ENCODE results near the gene ATP5F1A. TPM values are rescaled to one million over a fixed set of nuclear protein-coding genes. Genes with fewer than 3 reads are reported as not detected.
"Not testable (repeated sequence)": the region's sequence is repeated elsewhere in the genome, so short reads cannot be mapped to it uniquely, and the experiment has no call there.

ATP5F1A gene
- total RNA-seq: 100 to 1,000 TPM; 519 to 526 TPM

- H3K36me3 Mint-ChIP-seq: peaks cover 38% of the 10 kb centered on the region
- DNase-seq: peak; percentile 81
- peaks cover 22% of the 10 kb centered on the region for H3K4me1 Mint-ChIP-seq
- no peaks in the 10 kb centered on the region for H3K27me3 Mint-ChIP-seq
- H3K4me3 Mint-ChIP-seq: peak within 1 kb of the TSS; percentile 96
- peak within 1 kb of the TSS; percentile 99 for H3K27ac Mint-ChIP-seq
- H3K9me3 Mint-ChIP-seq: peaks cover 2% of the 10 kb centered on the region
Measured at GRCh38 chr18:46097801-46098615, at the start of gene ATP5F1A. Gene ATP5F1A (minus strand): TSS chr18:46098296. CDS start chr18:46098231, 65 bp downstream.

GRCh38 chr18:46141199-46141598 lies 43.1 kb upstream of the ATP5F1A start:
- DNase-seq: no peak
- Mint-ChIP-seq H3K4me3 (no peak overlapping the region), H3K27ac (no peak overlapping the region), H3K27me3 (no peaks in the 10 kb centered on the region), H3K36me3 (no peaks in the 10 kb centered on the region), H3K4me1 (no peaks in the 10 kb centered on the region), H3K9me3 (no peaks in the 10 kb centered on the region)

DNA sequence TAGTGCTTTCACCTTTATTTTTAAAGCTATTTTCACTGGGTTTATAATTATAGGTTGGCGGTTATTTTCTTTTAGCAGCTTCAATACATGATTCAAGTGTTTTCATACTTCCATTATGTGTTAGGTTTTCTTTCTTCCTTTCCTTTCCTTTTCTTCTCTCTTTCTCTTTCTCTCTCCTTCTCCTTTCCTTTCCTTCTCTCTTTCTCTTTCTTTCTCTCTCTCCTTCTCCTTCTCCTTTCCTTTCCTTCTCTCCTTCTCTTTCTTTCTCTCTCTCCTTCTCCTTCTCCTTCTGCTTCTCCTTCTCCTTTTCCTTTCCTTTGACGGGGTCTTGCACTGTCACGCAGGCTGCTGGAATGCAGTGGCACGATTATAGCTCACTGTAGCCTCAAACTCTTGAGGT lies 42.1 kb upstream of the ATP5F1A start:
- no peak for DNase-seq

DNA sequence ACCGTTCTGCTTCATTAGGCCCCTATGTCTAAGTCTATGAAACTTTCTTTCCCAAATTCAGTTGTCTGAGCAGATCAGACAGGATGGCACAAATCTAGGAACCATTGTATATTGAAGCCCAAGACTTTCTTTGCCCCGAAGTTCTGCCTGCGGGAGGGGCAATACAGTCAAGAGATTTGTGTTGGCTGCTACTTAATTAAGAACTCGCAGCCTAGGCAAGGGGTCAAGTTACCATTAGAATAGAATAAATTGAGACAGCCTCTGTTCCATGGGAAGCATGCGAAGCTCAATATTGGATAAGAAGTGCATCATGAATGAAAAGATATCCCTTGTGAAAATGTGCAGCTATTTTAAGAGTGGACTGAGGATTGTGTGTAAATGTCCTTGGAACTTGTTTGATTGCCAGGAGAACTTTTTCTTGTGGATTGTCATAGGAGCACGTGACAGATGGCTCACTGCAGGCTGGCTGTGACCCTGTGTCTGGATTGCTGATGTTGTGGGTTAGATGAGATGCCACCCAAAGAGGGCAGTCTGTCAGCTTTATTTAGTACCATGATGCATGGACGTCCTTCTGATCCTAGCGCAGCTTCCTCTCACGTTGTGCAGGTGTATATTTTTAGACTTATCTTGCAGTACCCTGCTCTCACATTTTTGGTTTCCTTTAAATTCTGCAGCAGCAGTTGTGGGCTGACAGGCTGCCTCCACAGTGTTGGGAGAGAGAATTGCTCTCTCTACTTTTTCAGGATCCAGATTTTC lies 37.0 kb upstream of the ATP5F1A start:
- peaks cover 3% of the 10 kb centered on the region for H3K36me3 Mint-ChIP-seq
- no peak overlapping the region for H3K4me3 Mint-ChIP-seq
- no peaks in the 10 kb centered on the region for H3K4me1 Mint-ChIP-seq
- H3K27me3 Mint-ChIP-seq: no peaks in the 10 kb centered on the region
- no peaks in the 10 kb centered on the region for H3K9me3 Mint-ChIP-seq
- no peak for DNase-seq
- H3K27ac Mint-ChIP-seq: no peak overlapping the region

More for the DNA sequence above, 42.1 kb upstream of the ATP5F1A start:
- Mint-ChIP-seq H3K36me3 (no peaks in the 10 kb centered on the region), H3K4me3 (no peak overlapping the region), H3K27ac (no peak overlapping the region), H3K4me1 (no peaks in the 10 kb centered on the region), H3K27me3 (no peaks in the 10 kb centered on the region), H3K9me3 (no peaks in the 10 kb centered on the region)

DNA sequence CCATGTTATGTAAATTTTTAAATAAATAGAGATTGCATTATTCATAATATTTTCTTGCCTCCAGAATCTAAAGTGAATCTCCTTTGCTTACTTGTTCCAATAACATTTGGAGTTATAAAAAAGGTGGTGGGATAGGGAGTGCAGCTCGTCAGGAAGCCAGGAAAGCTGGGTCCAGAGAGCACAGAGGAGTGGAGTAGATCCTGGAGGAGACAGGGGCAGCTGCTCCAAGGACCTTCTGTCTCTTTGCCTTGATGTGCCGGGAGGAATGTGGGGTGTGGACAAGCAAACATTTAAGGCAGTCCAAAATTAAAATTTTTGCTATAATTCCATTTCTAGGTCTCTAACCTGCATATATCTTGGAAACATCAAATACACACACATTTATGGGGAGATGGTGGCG lies 35.4 kb upstream of the ATP5F1A start:
- no peak overlapping the region for H3K4me3 Mint-ChIP-seq
- DNase-seq: no peak
- no peaks in the 10 kb centered on the region for H3K9me3 Mint-ChIP-seq
- H3K27ac Mint-ChIP-seq: no peak overlapping the region
- H3K36me3 Mint-ChIP-seq: peaks cover 3% of the 10 kb centered on the region
- H3K4me1 Mint-ChIP-seq: no peaks in the 10 kb centered on the region
- no peaks in the 10 kb centered on the region for H3K27me3 Mint-ChIP-seq

DNA sequence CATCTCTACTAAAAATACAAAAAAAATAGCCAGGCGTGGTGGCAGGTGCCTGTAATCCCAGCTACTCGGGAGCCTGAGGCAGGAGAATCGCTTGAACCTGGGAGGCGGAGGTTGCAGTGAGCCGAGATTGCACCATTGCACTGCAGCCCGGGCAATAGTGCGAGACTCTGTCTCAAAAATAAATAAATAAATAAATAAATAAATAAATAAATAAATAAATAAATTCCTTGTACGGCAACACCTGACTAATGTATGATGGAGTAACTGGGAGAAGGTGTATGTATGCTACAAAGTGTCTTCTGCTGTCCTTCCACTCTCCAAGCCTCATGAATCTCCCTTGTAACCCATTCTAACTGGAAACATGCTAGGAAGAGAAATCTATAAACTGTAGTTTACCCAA lies 32.5 kb upstream of the ATP5F1A start:
- H3K27me3 Mint-ChIP-seq, H3K4me1 Mint-ChIP-seq, DNase-seq, H3K4me3 Mint-ChIP-seq, H3K9me3 Mint-ChIP-seq, H3K27ac Mint-ChIP-seq, H3K36me3 Mint-ChIP-seq: not testable (repeated sequence)

GRCh38 chr18:46130061-46130460 lies 32.0 kb upstream of the ATP5F1A start:
- Mint-ChIP-seq H3K9me3 (no peaks in the 10 kb centered on the region), H3K27me3 (no peaks in the 10 kb centered on the region), H3K4me1 (no peaks in the 10 kb centered on the region)

GRCh38 chr18:46126625-46127024 lies 28.5 kb upstream of the ATP5F1A start:
- H3K4me3 Mint-ChIP-seq, DNase-seq, H3K27ac Mint-ChIP-seq, H3K4me1 Mint-ChIP-seq, H3K9me3 Mint-ChIP-seq, H3K27me3 Mint-ChIP-seq: not testable (repeated sequence)
- peaks cover 15% of the 10 kb centered on the region for H3K36me3 Mint-ChIP-seq

More at GRCh38 chr18:46130061-46130460, 32.0 kb upstream of the ATP5F1A start:
- H3K36me3 Mint-ChIP-seq: peaks cover 10% of the 10 kb centered on the region
- H3K27ac Mint-ChIP-seq: peak overlapping the region; percentile 9
- DNase-seq: no peak
- no peak overlapping the region for H3K4me3 Mint-ChIP-seq

- Mint-ChIP-seq H3K36me3 (peaks cover 45% of the 10 kb centered on the region), H3K4me3 (no peak overlapping the region), H3K27me3 (no peaks in the 10 kb centered on the region), H3K4me1 (peaks cover 12% of the 10 kb centered on the region), H3K27ac (no peak overlapping the region), H3K9me3 (no peaks in the 10 kb centered on the region)
- DNase-seq: no peak
Measured at GRCh38 chr18:46113751-46114150, 15.7 kb upstream of the ATP5F1A start.

- peaks cover 22% of the 10 kb centered on the region for H3K4me1 Mint-ChIP-seq
- no peak overlapping the region for H3K4me3 Mint-ChIP-seq
- no peaks in the 10 kb centered on the region for H3K9me3 Mint-ChIP-seq
- H3K27me3 Mint-ChIP-seq: no peaks in the 10 kb centered on the region
- no peak overlapping the region for H3K27ac Mint-ChIP-seq
- peaks cover 43% of the 10 kb centered on the region for H3K36me3 Mint-ChIP-seq
- no peak for DNase-seq
Measured at GRCh38 chr18:46110406-46110805, 12.3 kb upstream of the ATP5F1A start.

GRCh38 chr18:46109386-46109785 lies 11.3 kb upstream of the ATP5F1A start:
- no peaks in the 10 kb centered on the region for H3K9me3 Mint-ChIP-seq
- peaks cover 24% of the 10 kb centered on the region for H3K4me1 Mint-ChIP-seq
- peaks cover 38% of the 10 kb centered on the region for H3K36me3 Mint-ChIP-seq
- DNase-seq: no peak
- no peak overlapping the region for H3K27ac Mint-ChIP-seq
- no peak overlapping the region for H3K4me3 Mint-ChIP-seq
- no peaks in the 10 kb centered on the region for H3K27me3 Mint-ChIP-seq

DNA sequence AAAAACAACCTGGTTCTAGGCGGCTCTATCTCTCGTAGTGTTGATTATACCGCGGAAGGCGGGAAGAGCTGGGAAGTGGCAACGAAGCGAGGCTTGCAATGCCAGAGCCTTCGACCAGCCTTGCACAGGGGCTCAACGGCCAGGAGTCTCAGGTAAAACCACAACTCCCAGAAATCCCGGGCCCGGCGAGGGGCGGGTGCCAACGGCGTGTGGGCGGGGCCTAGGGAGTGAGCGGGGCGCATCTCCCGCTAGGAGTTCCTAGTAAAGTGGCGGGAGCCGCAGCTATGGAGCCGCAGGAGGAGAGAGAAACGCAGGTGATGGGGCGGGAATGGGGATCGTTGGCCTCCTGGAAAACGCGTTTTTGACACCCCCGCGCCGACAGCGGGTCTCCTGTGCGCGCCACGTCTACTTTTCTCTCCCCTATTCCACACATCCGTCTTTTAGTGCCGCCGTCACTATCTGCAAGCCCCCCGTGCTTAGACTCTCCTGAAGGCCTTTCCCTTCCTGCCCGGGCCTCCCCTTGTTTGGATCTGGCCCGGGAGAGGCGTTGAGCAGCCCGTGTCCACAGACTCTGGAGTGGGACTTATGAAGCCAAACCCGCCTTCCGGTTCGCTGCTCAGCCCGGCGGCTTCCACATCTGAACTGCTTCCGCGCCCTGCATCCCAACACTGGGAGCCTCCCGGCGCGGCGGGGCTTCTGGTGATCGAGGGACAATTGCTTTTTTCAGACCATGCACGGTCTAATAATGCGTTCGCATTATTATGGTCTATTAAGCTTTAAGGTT lies 6.2 kb upstream of the ATP5F1A start, which contains the start of gene HAUS1:
Gene HAUS1, plus strand, starts transcription at position 258 of the 784 bp plus-strand sequence. Its CDS starts 27 bp downstream, at position 285.
- peak within 1 kb of the TSS; percentile 95 for H3K27ac Mint-ChIP-seq
- no peaks in the 10 kb centered on the region for H3K27me3 Mint-ChIP-seq
- H3K4me3 Mint-ChIP-seq: peak within 1 kb of the TSS; percentile 98
- peaks cover 22% of the 10 kb centered on the region for H3K4me1 Mint-ChIP-seq
- DNase-seq: peak; percentile 81
- H3K36me3 Mint-ChIP-seq: peaks cover 16% of the 10 kb centered on the region
- no peaks in the 10 kb centered on the region for H3K9me3 Mint-ChIP-seq

GRCh38 chr18:46099463-46099862 lies 1.4 kb upstream of the ATP5F1A start:
- H3K36me3 Mint-ChIP-seq: peaks cover 27% of the 10 kb centered on the region
- H3K27me3 Mint-ChIP-seq: no peaks in the 10 kb centered on the region
- peaks cover 2% of the 10 kb centered on the region for H3K9me3 Mint-ChIP-seq
- H3K27ac Mint-ChIP-seq: no peak overlapping the region
- no peak overlapping the region for H3K4me3 Mint-ChIP-seq
- H3K4me1 Mint-ChIP-seq: peaks cover 23% of the 10 kb centered on the region
- DNase-seq: no peak

DNA sequence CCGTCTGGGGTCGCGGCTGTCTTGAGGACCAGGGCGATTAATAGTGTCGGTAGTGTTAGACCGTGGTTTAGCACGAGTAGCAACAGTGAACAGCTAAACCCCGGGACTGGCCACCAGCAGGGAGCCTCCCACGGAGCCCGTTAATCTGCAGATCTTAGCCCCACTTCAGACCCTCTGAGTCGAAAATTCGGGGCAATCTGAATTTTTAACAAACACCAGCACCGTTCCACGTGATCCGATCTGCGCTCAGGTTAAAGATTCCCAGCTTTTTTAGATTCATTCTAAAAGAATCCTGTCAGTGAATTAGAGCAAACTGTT lies 479 bp upstream of the ATP5F1A start:
- Mint-ChIP-seq H3K4me3 (peak overlapping the region; percentile 96), H3K4me1 (peaks cover 22% of the 10 kb centered on the region), H3K36me3 (peaks cover 35% of the 10 kb centered on the region), H3K9me3 (peaks cover 2% of the 10 kb centered on the region), H3K27me3 (no peaks in the 10 kb centered on the region), H3K27ac (peak overlapping the region; percentile 99)
- no peak for DNase-seq

DNA sequence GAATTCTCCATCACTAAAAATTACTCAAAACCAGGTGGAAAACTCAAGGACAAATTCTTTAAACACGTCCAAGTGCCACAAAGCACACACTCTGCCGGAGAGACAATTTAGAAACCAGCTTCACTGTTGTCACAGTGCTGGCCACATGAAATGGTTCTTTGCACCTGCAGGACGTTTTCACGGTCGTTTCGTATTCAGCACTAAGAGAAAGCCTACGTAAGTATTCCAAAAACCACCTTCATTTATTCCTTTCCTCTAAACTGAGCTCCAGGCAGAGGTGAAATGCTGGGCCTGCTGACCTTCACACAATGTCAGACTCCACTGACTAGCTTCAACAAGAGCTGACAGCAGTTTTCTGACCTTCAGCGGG lies 680 bp downstream of the ATP5F1A start:
- H3K27ac Mint-ChIP-seq: peak overlapping the region; percentile 99
- peaks cover 22% of the 10 kb centered on the region for H3K4me1 Mint-ChIP-seq
- peaks cover 2% of the 10 kb centered on the region for H3K9me3 Mint-ChIP-seq
- H3K4me3 Mint-ChIP-seq: peak overlapping the region; percentile 96
- DNase-seq: peak; percentile 18
- H3K27me3 Mint-ChIP-seq: no peaks in the 10 kb centered on the region
- H3K36me3 Mint-ChIP-seq: peaks cover 38% of the 10 kb centered on the region

Measured in activated naive CD8-positive, alpha-beta T cell treated with anti-CD3 and anti-CD28 coated beads for 36 hours (primary cell).